GM12878 (cell line): Measurements from ENCODE around the gene BIRC5. TPM values are rescaled to one million over a fixed set of nuclear protein-coding genes. Genes with fewer than 3 reads are reported as not detected.

Experiments used
- ATAC-seq: fragments of 200-7000 bp; cut with Tn5 transposase; 3 replicates; pipeline ENCODE4 v1.9.1; 2020; ENCODE audit warnings: mild to moderate bottlenecking, moderate library complexity
- BruUV-seq: library from RNA; stranded (reverse); fragments of 400-500 nt; replicated peaks from 2 replicates; lab custom pipeline; 2021; lab: Mats Ljungman, UMichigan
- CTCF ChIA-PET: fragments of 300-600 bp; sonication (Branson Sonifier 250); formaldehyde crosslinking; extraction: SDS; loops from one replicate; lab custom pipeline; 2021; ENCODE audit warnings: inconsistent platforms; lab: Yijun Ruan, JAX
- POLR2A ChIA-PET: fragments of 350-600 bp; formaldehyde crosslinking; extraction: SDS; loops from one replicate; lab custom pipeline; 2021; ENCODE audit warnings: inconsistent platforms; lab: Charles Lee
- RAD21 ChIA-PET: fragments of 300-600 bp; sonication (Branson Sonifier 250); formaldehyde crosslinking; loops from one replicate; lab custom pipeline; 2023; ENCODE audit warnings: antibody characterized with exemption; ENCODE audit not compliant: unreplicated experiment; lab: Charles Lee
- SMC1A ChIA-PET: fragments of 300-600 bp; sonication (Branson Sonifier 250); formaldehyde crosslinking; loops from one replicate; lab custom pipeline; 2023; ENCODE audit not compliant: unreplicated experiment, uncharacterized antibody; lab: Charles Lee
- DNase-seq: peaks from one replicate; pipeline ENCODE4 v3.0.0-alpha.2; 2011; ENCODE audit warnings: low read depth, low spot score
- FAIRE-seq: peaks from 3 replicates; lab custom pipeline; 2011; peaks lifted over from hg19 to GRCh38; lab: Jason Lieb, UNC
- H2AFZ ChIP-seq: 2 replicates; pipeline ENCODE4 v1.6.0; 2011; ENCODE audit warnings: low read depth, low read length, control low read depth; ENCODE audit not compliant: control insufficient read depth
- H3K27ac ChIP-seq: 2 replicates; pipeline ENCODE4 v1.5.1; 2011; ENCODE audit warnings: control low read depth; ENCODE audit not compliant: control insufficient read depth, insufficient read depth
- H3K27me3 ChIP-seq, 2 experiments: replicated peaks in 1 of 2; 2 replicates each; pipeline versions ENCODE4 v1.6.0 to v1.6.1; 2011; ENCODE audit warnings: low read length in 1 of 2; ENCODE audit not compliant: control insufficient read depth in 2 of 2, insufficient read depth in 2 of 2
- H3K36me3 ChIP-seq, 2 experiments: 2 replicates each; pipeline ENCODE4 v1.5.1; 2011; ENCODE audit warnings: low read length in 1 of 2; ENCODE audit not compliant: control insufficient read depth in 2 of 2, insufficient read depth in 2 of 2
- H3K4me1 ChIP-seq: 2 replicates; pipeline ENCODE4 v1.6.1; 2011; ENCODE audit warnings: mild to moderate bottlenecking, low read length, moderate library complexity, mixed read lengths; ENCODE audit not compliant: control insufficient read depth, insufficient read depth
- H3K4me2 ChIP-seq: 2 replicates; pipeline ENCODE4 v1.6.0; 2011; ENCODE audit warnings: control low read depth; ENCODE audit not compliant: control insufficient read depth, insufficient read depth
- H3K4me3 ChIP-seq: fragments of 200-600 bp; sonication (generic); 2 replicates; pipeline ENCODE4 v1.5.1; 2016
- H3K79me2 ChIP-seq: 2 replicates; pipeline ENCODE4 v1.6.0; 2011; ENCODE audit warnings: low read length; ENCODE audit not compliant: control insufficient read depth, insufficient read depth
- H3K9ac ChIP-seq: 2 replicates; pipeline ENCODE4 v1.8.0; 2011; ENCODE audit warnings: low read length, control low read depth, mixed read lengths; ENCODE audit not compliant: control insufficient read depth, insufficient read depth
- H3K9me3 ChIP-seq: replicated peaks from 3 replicates; pipeline ENCODE4 v1.5.1; 2011; ENCODE audit warnings: mild to moderate bottlenecking, low read length; ENCODE audit not compliant: control insufficient read depth, insufficient read depth
- H4K20me1 ChIP-seq: 2 replicates; pipeline ENCODE4 v1.6.0; 2011; ENCODE audit not compliant: control insufficient read depth, insufficient read depth
- CUX1 ChIP-seq: IDR thresholded peaks from 2 replicates; pipeline ENCODE4 v1.6.1; 2012; ENCODE audit warnings: improper control_type of control experiment, low read depth, low read length; ENCODE audit not compliant: insufficient replicate concordance
- JUND ChIP-seq: IDR thresholded peaks from 2 replicates; pipeline ENCODE4 v1.6.1; 2012; ENCODE audit warnings: low read depth, mild to moderate bottlenecking, low read length, improper control_type of control experiment, moderate library complexity
- NFXL1 ChIP-seq: fragments of 450-650 bp; IDR thresholded peaks from 2 replicates; pipeline ENCODE4 v1.6.1; 2017; ENCODE audit warnings: antibody characterized with exemption, mild to moderate bottlenecking, borderline replicate concordance
- WGBS: methylation state at CpG from one replicate; pipeline ENCODE4 v1.1.6; 2016; ENCODE audit warnings: low lambda C conversion rate; ENCODE audit not compliant: insufficient replicate concordance, insufficient coverage; ENCODE audit errors: missing lambda C conversion rate; 5-methylcytosine and 5-hydroxymethylcytosine counted together
- in situ Hi-C: fragments of 300-500 bp; cut with MboI; formaldehyde crosslinking; loops from 9 replicates; pipeline ENCODE4 v1.14.3; 2018; ENCODE audit warnings: mixed read lengths
- intact Hi-C: fragments of 100-400 bp; cut with micrococcal nuclease; formaldehyde crosslinking; loops from one replicate; pipeline ENCODE4 v1.14.2; 2022; ENCODE audit not compliant: unreplicated experiment
- polyA plus RNA-seq, 11 experiments: library from polyadenylated mRNA; depleted of rRNA in 4 of 11; unstranded in 6 of 11; stranded (reverse) in 5 of 11; fragments of >200 nt; fragmentation: Nextera tagmentation in 4 of 11; fragmentation: Illumina TruSeq in 1 of 11; extraction: Ambion mirVana in 4 of 11; extraction: Trizol in 1 of 11; gene quantifications; 1 replicate in 1 of 11; 2 replicates in 10 of 11; pipeline versions ENCODE4 v1.2.1 to v1.2.3, GENCODE V29; 2011 to 2016; ENCODE audit warnings: inconsistent platforms in 2 of 11, missing spikeins in 2 of 11, low read depth in 1 of 11
- total RNA-seq, 4 experiments: library from RNA; depleted of rRNA in 3 of 4; stranded (reverse); fragments of >200 nt in 3 of 4; fragmentation: Illumina TruSeq in 1 of 4; extraction: Trizol in 1 of 4; gene quantifications; 2 replicates each; pipeline versions ENCODE4 v1.2.1 to v1.2.3, GENCODE V29; 2013 to 2021

Gene BIRC5
- total and polyA plus RNA-seq, 10 of the 15 experiments (the other 5 are each of a cell fraction or from before 2014, with no cell fraction given): 41.0 to 175 (median 90.8) TPM

GRCh38 chr17:78249074-78249817 lies 35.2 kb downstream of the BIRC5 start:
- Histone ChIP-seq H3K27ac (no peak overlapping the region), H3K9me3 (no peaks in the 10 kb centered on the region), H3K9ac (no peak overlapping the region), H3K36me3 (no peaks in the 10 kb centered on the region), H3K4me2 (no peak overlapping the region), H3K27me3 (no peaks in the 10 kb centered on the region; a peak in 1 of 4 replicates), H3K4me1 (peaks cover 29% of the 10 kb centered on the region), H3K79me2 (no peaks in the 10 kb centered on the region), H4K20me1 (no peaks in the 10 kb centered on the region), H2AFZ (no peak overlapping the region), H3K4me3 (no peak overlapping the region)
- no peak for FAIRE-seq
- POLR2A ChIA-PET: interaction anchor here (1.4 kb wide), 1 partner anchor 115 kb away, joined by 3 read pairs; no protein-coding TSS in a partner anchor
- RAD21 ChIA-PET: interaction anchor here (0.5 to 4.4 kb wide), 7 partner anchors 29 to 175 kb away, joined by 3 to 76 read pairs (median 4); no protein-coding TSS in a partner anchor
- no peak for ATAC-seq
- 47% methylated on average over 16 of the region's 16 CpGs for WGBS
- TF ChIP-seq JUND (no peak), NFXL1 (no peak), CUX1 (no peak)
- no peak for DNase-seq
- BruUV-seq: no TSS peak
- SMC1A ChIA-PET: interaction anchor here (1.8 to 4.1 kb wide), 6 partner anchors 11 to 229 kb away, joined by 4 to 47 read pairs (median 18); no protein-coding TSS in a partner anchor
- CTCF ChIA-PET: interaction anchor here (0.9 to 5.9 kb wide), 17 partner anchors 11 to 230 kb away, joined by 3 to 82 read pairs (median 5); partner anchors contain the start of genes AFMID and TMC8
- in situ Hi-C loops: no loop called here
- intact Hi-C loops: no loop called here
